ENCODE results near the gene LHX1.

Gene LHX1

DNA sequence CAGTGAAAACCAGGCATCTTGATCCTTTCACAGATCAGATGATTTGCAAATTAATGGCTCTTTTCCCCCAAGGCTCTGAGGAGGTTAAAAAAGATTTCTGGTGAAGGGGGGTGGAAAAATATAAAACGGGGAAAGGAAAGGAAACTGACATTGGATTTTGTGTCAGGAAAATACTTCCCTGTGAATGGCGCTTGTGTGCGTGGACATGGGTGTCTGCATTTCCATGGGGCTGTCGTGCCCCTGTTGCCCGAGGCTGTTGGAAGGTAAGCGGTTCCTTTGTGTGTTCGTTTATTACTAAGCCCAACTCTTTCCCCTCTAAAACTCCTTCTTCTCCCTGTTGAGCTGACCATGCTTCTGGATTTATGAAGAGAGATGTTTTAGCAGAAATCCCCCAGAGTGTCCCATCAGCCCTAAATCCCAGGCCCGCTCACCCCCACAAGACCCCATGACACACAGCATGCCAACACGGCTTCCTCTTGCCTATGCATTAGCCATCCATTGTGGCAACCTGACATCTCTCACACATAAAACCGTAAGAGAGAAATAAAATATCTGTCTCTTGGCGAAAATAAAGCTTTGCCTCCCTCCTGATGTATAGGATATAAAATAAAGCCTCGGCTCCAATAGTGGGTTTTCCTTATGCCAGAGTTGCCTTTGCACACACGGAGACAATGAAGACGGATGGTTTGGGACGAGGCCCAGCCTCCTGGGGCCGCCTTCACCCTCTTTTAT, 7.3 kb upstream of the LHX1 start (continued):
- TF ChIP-seq, protein P1, sequence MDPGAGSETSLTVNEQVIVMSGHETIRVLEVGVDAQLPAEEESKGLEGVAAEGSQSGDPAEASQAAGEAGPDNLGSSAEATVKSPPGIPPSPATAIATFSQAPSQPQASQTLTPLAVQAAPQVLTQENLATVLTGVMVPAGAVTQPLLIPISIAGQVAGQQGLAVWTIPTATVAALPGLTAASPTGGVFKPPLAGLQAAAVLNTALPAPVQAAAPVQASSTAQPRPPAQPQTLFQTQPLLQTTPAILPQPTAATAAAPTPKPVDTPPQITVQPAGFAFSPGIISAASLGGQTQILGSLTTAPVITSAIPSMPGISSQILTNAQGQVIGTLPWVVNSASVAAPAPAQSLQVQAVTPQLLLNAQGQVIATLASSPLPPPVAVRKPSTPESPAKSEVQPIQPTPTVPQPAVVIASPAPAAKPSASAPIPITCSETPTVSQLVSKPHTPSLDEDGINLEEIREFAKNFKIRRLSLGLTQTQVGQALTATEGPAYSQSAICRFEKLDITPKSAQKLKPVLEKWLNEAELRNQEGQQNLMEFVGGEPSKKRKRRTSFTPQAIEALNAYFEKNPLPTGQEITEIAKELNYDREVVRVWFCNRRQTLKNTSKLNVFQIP (CRISPR knock-in tag; IDR thresholded peaks at IDR 0.05; ENCODE audit: borderline replicate concordance, low read depth): no peak
- TF ChIP-seq, protein P2, sequence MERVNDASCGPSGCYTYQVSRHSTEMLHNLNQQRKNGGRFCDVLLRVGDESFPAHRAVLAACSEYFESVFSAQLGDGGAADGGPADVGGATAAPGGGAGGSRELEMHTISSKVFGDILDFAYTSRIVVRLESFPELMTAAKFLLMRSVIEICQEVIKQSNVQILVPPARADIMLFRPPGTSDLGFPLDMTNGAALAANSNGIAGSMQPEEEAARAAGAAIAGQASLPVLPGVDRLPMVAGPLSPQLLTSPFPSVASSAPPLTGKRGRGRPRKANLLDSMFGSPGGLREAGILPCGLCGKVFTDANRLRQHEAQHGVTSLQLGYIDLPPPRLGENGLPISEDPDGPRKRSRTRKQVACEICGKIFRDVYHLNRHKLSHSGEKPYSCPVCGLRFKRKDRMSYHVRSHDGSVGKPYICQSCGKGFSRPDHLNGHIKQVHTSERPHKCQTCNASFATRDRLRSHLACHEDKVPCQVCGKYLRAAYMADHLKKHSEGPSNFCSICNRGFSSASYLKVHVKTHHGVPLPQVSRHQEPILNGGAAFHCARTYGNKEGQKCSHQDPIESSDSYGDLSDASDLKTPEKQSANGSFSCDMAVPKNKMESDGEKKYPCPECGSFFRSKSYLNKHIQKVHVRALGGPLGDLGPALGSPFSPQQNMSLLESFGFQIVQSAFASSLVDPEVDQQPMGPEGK (CRISPR knock-in tag; IDR thresholded peaks at IDR 0.05; ENCODE audit: borderline replicate concordance): no peak
- TF ChIP-seq PPARA (CRISPR knock-in tag; IDR thresholded peaks at IDR 0.05; ENCODE audit: borderline replicate concordance) (no peak), TCF4 (CRISPR knock-in tag; IDR thresholded peaks at IDR 0.05; ENCODE audit: borderline replicate concordance) (no peak), ZFP30 (CRISPR knock-in tag; IDR thresholded peaks at IDR 0.05) (no peak)

DNA sequence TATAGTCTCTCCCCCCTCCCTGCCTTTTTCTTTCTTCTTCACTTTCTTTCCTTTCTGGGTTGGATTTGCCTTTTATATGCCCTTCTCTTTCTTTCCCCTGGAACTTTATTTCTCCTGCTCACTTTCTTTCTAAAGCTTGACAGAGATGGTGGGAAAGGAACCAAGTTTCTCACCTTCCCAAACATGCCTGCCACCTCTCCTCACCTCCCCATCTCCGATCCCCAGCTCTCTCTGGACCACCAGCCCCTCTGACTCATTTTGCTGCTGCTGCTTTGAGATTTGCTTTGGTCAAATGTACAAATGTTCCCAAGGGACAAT, 6.7 kb upstream of the LHX1 start:
- TF ChIP-seq ZFP3 (CRISPR knock-in tag; IDR thresholded peaks at IDR 0.05): no peak
- TF ChIP-seq ZC3H10 (CRISPR knock-in tag; IDR thresholded peaks at IDR 0.05): no peak
- TF ChIP-seq ARNTL (CRISPR knock-in tag; IDR thresholded peaks at IDR 0.05; ENCODE audit: borderline replicate concordance, low read depth): no peak
- no peak for TF ChIP-seq PPARA (CRISPR knock-in tag; IDR thresholded peaks at IDR 0.05; ENCODE audit: borderline replicate concordance)
- no peak for TF ChIP-seq ISL1 (CRISPR knock-in tag; IDR thresholded peaks at IDR 0.05)
- TF ChIP-seq, protein P2 (CRISPR knock-in tag; IDR thresholded peaks at IDR 0.05; ENCODE audit: borderline replicate concordance): no peak
- ATAC-seq: no peak

DNA sequence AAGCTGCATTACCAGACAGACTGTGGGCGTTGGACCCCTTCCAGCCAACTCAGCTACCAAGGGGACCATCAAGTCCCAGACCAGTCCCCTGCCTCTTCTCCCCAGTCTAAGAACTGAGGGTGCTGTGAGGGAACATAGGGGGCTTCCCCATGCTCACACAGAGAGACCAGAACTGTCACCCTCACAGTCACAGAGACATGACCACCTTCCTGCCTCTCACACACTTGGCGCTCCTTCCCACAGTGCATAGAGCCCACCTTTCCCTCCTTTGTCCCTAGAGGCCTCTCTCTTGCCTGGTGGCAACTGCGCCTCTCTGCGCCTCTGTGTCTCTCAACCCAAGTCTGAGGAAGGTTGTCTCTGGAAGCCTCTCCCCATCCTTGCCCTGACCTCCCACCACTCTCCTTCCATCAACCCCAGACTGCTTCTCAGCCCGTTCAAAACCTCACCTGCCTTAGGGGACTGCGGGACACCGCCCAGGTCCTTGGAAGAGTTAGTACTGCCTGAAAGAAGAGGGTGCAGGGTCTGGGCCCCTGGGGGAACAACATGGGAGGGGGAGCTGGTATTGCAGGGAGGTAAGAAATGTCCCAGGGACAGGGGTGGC, 6.1 kb upstream of the LHX1 start:
- TF ChIP-seq, protein P3, sequence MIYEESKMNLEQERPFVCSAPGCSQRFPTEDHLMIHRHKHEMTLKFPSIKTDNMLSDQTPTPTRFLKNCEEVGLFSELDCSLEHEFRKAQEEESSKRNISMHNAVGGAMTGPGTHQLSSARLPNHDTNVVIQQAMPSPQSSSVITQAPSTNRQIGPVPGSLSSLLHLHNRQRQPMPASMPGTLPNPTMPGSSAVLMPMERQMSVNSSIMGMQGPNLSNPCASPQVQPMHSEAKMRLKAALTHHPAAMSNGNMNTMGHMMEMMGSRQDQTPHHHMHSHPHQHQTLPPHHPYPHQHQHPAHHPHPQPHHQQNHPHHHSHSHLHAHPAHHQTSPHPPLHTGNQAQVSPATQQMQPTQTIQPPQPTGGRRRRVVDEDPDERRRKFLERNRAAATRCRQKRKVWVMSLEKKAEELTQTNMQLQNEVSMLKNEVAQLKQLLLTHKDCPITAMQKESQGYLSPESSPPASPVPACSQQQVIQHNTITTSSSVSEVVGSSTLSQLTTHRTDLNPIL (CRISPR knock-in tag; IDR thresholded peaks at IDR 0.05; ENCODE audit: low read depth): no peak
- TF ChIP-seq BACH2 (CRISPR knock-in tag; IDR thresholded peaks at IDR 0.05; ENCODE audit: borderline replicate concordance): no peak
- no peak for TF ChIP-seq PPARA (CRISPR knock-in tag; IDR thresholded peaks at IDR 0.05; ENCODE audit: borderline replicate concordance)
- TF ChIP-seq TCF4 (CRISPR knock-in tag; IDR thresholded peaks at IDR 0.05; ENCODE audit: borderline replicate concordance): no peak
- TF ChIP-seq CSDC2 (CRISPR knock-in tag; IDR thresholded peaks at IDR 0.05): no peak
- TF ChIP-seq ZNF8 (CRISPR knock-in tag; IDR thresholded peaks at IDR 0.05): no peak
- no peak for TF ChIP-seq TOX (CRISPR knock-in tag; IDR thresholded peaks at IDR 0.05; ENCODE audit: borderline replicate concordance)
- TF ChIP-seq SNAI2 (CRISPR knock-in tag; IDR thresholded peaks at IDR 0.05): no peak
- no peak for TF ChIP-seq RARB (CRISPR knock-in tag; IDR thresholded peaks at IDR 0.05)
- no peak for TF ChIP-seq ESRRG (CRISPR knock-in tag; IDR thresholded peaks at IDR 0.05)
- TF ChIP-seq, protein P2 (CRISPR knock-in tag; IDR thresholded peaks at IDR 0.05; ENCODE audit: borderline replicate concordance): no peak
- TF ChIP-seq, protein P1 (CRISPR knock-in tag; IDR thresholded peaks at IDR 0.05; ENCODE audit: borderline replicate concordance, low read depth): no peak
- TF ChIP-seq ZNF565 (CRISPR knock-in tag; conservative IDR thresholded peaks at IDR 0.05; ENCODE audit: low read depth): no peak
- ATAC-seq: no peak
